ENCODE measurements around the gene NTN5.

Gene NTN5

DNA sequence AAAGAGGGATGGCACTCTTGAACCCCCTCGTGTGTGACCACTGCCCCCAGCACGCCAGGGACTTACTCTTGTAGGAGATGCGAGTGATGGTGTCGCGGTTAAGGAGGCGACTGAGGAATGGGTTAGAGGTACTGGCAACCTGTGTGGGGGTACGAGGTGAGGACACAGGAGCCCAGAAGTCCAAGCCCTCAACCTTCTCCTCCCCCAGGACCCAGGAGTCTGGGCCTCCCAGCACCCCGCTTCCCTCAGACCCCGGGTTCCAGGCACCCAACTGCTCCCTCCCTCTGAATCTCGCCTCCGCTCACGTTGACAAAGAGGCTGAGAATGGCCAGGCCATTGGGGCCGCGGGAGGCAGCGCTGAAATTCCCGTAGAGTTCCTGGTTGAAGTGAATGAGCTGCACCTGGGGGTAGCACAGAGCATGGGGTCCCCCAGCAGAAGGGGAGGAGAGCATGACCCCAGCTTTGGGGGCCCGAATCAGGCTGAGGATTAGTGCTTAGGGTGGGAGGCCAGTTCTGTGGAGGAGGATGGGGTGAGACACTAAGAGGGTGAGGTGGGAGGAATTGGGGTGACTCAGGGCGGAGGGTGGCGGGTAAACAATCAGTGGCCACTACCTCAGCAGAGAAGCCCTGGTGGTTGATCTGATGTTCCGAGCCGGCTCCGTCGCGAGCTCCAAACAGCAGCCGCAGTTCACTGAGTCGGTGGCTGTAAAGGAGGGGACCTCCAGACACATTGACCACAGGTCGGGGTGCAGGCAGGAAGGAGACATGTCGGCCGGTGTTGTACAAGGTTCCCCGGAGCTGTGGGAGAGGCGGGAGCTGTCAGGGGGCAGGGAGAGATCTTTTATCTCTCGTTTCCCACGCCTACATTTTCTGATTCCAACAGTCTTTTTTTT, 33.1 kb downstream of the NTN5 start:
- TF ChIP-seq, protein P1, sequence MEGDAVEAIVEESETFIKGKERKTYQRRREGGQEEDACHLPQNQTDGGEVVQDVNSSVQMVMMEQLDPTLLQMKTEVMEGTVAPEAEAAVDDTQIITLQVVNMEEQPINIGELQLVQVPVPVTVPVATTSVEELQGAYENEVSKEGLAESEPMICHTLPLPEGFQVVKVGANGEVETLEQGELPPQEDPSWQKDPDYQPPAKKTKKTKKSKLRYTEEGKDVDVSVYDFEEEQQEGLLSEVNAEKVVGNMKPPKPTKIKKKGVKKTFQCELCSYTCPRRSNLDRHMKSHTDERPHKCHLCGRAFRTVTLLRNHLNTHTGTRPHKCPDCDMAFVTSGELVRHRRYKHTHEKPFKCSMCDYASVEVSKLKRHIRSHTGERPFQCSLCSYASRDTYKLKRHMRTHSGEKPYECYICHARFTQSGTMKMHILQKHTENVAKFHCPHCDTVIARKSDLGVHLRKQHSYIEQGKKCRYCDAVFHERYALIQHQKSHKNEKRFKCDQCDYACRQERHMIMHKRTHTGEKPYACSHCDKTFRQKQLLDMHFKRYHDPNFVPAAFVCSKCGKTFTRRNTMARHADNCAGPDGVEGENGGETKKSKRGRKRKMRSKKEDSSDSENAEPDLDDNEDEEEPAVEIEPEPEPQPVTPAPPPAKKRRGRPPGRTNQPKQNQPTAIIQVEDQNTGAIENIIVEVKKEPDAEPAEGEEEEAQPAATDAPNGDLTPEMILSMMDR (conservative IDR thresholded peaks at IDR 0.05; ENCODE audit: low read length), result no peak
- H3K4me3 ChIP-seq (ENCODE audit: low read length), result no peak overlapping the region
- DNase-seq (ENCODE audit: low read depth), result no peak

DNA sequence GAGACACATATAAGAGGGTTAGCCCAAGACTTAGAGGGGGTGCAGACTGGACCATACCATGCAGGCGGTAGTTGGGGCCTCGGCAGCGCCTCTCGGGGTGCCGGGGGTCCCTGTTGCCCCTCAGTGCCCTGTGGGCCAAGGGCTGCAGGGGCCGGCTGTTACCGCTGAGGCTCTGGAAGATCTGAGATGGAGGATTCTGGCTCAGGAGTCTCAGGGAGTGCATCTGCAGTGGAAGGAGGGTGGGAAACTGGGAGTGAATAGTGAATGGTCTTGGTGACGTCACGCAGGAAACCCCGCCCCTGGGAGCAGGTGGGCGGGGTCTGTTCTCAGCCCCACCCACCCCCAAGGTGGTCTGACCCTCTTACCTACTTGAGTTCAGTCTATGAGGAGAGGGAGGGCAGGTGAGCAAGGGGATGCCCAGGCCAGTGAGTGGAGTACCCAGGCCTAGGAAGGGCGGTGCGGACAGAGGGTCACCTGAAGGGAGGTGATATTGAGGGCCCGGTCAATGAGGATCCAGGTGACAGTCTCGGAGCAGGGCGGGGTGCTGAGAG, 33.9 kb downstream of the NTN5 start:
- TF ChIP-seq, protein P1 (conservative IDR thresholded peaks at IDR 0.05; ENCODE audit: low read length), result no peak
- DNase-seq (ENCODE audit: low read depth), result no peak
- no peak overlapping the region for H3K4me3 ChIP-seq (ENCODE audit: low read length)

DNA sequence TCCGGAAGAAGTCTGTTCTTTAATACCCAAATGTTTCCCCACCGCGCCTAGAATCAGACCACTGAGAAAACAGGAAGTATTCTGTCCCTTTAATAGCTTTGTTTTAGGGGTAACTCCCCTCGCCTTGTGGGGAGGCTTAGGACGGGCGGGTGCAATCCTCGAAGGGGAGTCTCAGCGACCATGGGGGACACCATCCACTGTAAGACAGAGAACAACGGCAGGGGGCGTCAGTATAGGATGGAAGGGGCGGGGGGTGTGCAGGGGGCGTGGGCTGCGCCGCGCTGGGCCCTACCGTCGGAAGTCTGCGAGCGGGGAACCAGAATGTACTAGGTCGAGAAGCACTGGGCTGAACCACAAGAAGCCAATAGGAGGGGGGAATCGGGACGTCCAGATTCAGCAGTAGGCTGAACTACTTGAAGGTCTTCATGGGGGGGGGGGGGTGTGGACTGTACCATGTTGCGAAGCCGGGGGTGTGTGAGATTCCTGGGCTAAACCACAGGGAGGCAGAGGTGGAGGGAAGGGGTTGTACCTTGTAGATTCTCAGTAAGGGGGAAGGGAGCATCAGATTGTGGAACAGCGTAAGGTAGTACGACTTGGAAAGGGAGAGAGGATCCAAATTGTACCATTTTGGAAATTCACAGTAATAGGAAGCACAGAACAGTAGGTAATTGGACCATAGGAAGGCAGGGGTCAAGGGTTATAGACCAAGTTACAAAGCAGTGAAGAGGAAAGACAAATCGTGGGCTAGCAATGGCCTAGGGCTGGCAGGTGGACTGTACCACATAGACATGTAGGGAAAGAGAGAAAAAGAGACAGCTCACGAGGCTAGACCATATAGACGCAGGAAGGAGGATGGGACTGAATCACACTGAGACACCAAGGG, 34.6 kb downstream of the NTN5 start:
- TF ChIP-seq, protein P1 (conservative IDR thresholded peaks at IDR 0.05; ENCODE audit: low read length), result peak; percentile 10; the same call in 1 of the 2 replicates
- peak; percentile 98 for DNase-seq (ENCODE audit: low read depth)

GRCh38 chr19:48637449-48637947, 35.3 kb downstream of the NTN5 start:
- peak overlapping the region; percentile 72 for H3K4me3 ChIP-seq (ENCODE audit: low read length)
- DNase-seq (ENCODE audit: low read depth), result peak; percentile 99
- TF ChIP-seq, protein P1 (conservative IDR thresholded peaks at IDR 0.05; ENCODE audit: low read length), result no peak

More for the DNA sequence above, 34.6 kb downstream of the NTN5 start:
- H3K4me3 ChIP-seq (ENCODE audit: low read length), result peak overlapping the region; percentile 72

DNA sequence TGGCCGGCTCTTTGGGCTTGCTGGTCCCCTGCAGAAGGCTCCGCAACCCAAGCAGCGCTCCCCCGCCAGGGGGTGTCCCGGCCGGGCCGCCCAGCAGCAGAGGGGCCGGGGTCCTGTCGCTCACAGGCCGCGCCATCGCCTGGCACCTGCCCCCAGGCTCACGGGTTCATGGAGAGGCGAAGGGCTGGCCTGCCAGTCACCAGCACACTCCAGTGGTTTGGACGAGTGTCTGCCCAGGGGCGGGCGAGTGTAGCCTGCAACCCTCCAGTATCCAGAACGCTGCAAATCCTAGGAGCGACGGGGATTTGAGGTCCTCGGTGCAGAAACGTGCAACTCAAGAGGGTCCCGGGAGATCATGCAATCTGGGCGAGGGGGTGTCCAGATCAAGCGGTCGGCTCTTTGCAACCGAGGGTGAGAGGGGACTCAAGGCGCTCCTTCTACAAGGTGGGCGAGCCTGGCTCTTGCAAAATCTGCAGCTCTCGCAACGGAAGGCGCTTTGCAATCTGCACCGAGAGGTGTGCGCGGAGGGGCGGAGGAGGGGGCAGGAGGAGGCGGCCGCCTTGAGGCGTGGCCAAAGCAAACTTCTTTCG, 35.9 kb downstream of the NTN5 start, which contains the start of gene DBP:
TSS of gene DBP (minus strand) at position 521 of the 590 bp plus-strand sequence. CDS start at position 136, 385 bp downstream.
- no peak for DNase-seq (ENCODE audit: low read depth)
- TF ChIP-seq, protein P1 (conservative IDR thresholded peaks at IDR 0.05; ENCODE audit: low read length), result peak; percentile 24
- peak within 1 kb of the TSS; percentile 72 for H3K4me3 ChIP-seq (ENCODE audit: low read length)
